Peyer's patch (tissue), 4 donors: ENCODE results near the gene CCL27.

Experiments used
- POLR2A ChIP-seq, 2 donors: fragments of 450-650 bp; IDR thresholded peaks; one replicate each; pipeline ENCODE4 v1.5.1; 2017; ENCODE audit warnings: antibody characterized with exemption in 2 of 2, mild to moderate bottlenecking in 2 of 2, moderate library complexity in 2 of 2
- TF ChIP-seq, protein P1 (sequence below), 6 experiments: fragments of 450-650 bp in 4 of 6; fragments of 200-600 bp in 2 of 6; sonication (generic) in 1 of 6; IDR thresholded peaks; one replicate each; pipeline ENCODE4 v1.5.1; 2017 to 2019; ENCODE audit warnings: antibody characterized with exemption in 6 of 6, mild to moderate bottlenecking in 3 of 6, moderate library complexity in 1 of 6

DNA sequence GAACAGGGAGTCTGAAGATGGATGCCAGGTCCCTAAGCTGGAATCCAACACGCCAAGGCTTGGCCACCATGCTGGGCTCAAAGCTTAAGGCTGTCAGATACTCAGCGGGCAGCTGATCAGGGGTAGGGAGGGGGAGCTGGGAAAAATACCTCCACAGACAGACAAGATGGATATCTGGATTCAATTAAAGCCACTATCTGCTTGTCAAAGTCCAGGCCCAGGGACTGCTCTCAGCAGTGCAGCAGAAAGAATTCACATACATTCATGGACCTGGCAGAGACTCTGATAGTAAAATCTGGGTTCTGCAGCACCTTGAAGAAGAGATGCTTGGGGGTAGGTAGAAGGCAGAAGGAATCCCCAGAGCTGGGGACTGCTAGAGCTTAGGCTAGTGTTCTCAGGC is 47.3 kb downstream of the CCL27 start:
- TF ChIP-seq POLR2A (IDR thresholded peaks at IDR 0.05), result no peak
- TF ChIP-seq, protein P1, sequence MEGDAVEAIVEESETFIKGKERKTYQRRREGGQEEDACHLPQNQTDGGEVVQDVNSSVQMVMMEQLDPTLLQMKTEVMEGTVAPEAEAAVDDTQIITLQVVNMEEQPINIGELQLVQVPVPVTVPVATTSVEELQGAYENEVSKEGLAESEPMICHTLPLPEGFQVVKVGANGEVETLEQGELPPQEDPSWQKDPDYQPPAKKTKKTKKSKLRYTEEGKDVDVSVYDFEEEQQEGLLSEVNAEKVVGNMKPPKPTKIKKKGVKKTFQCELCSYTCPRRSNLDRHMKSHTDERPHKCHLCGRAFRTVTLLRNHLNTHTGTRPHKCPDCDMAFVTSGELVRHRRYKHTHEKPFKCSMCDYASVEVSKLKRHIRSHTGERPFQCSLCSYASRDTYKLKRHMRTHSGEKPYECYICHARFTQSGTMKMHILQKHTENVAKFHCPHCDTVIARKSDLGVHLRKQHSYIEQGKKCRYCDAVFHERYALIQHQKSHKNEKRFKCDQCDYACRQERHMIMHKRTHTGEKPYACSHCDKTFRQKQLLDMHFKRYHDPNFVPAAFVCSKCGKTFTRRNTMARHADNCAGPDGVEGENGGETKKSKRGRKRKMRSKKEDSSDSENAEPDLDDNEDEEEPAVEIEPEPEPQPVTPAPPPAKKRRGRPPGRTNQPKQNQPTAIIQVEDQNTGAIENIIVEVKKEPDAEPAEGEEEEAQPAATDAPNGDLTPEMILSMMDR (IDR thresholded peaks at IDR 0.05), result no peak
